Limb (tissue), 2 donors: Measurements from ENCODE around the gene BEGAIN.
A peak's percentile ranks its signal among the peaks of the same experiment; 100 is the strongest.

Experiments
- DNase-seq, 2 donors: peaks; one replicate each; pipeline ENCODE4 v3.0.0-alpha.2; 2016; ENCODE audit errors: extremely low spot score in 2 of 2

Gene BEGAIN

DNA sequence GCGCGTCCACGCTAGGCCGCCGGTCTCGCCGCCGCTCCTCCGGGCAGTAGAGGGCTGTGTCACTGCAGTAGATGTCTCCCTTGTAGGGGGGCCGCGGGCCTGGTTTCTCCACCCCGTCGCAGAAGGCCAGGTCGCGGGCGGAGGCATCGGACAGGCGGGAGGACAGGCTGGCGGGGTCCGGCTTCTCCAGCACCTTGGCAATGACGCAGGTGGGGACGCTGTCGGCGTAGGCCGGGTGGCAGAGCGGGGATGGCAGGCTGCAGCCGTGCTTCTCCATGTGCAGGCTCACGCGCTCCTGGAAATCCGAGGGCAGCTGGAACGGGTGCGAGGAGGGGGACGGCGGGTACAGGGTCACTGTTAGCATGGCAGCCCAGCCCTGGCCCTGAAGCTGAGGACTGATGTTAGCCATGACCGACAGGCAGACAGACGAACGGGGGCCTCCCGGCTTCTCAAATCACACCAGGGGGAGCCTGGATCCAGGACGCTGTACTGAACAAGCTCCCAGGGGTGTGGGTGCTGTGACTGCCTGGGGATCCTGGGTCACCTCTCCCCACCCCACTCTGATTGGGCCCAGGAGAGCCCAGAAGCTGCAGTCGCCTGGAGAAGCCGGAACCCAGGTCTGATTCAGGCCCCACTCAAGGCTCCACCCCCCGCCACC is 48.1 kb downstream of the BEGAIN start:
- DNase-seq, result peak in 1 of 2 donors; percentile 21

DNA sequence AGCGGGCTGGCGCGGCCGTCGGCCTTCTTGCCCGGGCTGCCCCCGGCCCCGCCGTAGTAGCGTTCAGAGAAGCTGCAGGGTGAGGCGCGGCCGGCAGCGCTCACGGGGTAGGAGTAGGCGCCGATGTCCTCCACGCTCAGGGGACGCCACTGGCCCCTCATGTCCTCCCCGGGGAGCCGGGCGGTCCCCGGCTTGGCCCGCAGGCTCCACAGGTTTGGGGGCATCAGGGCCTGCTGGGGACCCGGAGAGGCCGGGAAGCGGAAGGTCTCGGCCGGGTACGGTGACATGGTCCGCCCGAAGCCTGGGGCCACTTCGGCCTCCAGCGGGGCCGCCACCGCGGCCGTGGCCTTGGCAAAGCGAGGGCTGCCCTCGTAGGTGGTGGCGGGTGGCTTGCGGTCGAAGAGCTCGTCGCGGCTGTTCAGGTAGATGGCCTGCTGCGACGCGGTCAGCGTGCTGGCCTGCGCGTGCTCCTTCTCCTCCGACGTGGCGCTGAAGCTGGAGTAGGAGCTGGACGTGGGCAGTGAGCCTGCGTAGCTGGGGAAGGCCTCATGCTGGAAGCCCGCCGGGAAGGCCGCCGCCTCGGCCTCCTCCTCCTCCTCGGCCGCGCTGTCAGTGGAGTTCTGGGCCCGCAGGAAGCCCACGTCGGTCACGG is 48.7 kb downstream of the BEGAIN start:
- DNase-seq, result peak in 1 of 2 donors; percentile 27

DNA sequence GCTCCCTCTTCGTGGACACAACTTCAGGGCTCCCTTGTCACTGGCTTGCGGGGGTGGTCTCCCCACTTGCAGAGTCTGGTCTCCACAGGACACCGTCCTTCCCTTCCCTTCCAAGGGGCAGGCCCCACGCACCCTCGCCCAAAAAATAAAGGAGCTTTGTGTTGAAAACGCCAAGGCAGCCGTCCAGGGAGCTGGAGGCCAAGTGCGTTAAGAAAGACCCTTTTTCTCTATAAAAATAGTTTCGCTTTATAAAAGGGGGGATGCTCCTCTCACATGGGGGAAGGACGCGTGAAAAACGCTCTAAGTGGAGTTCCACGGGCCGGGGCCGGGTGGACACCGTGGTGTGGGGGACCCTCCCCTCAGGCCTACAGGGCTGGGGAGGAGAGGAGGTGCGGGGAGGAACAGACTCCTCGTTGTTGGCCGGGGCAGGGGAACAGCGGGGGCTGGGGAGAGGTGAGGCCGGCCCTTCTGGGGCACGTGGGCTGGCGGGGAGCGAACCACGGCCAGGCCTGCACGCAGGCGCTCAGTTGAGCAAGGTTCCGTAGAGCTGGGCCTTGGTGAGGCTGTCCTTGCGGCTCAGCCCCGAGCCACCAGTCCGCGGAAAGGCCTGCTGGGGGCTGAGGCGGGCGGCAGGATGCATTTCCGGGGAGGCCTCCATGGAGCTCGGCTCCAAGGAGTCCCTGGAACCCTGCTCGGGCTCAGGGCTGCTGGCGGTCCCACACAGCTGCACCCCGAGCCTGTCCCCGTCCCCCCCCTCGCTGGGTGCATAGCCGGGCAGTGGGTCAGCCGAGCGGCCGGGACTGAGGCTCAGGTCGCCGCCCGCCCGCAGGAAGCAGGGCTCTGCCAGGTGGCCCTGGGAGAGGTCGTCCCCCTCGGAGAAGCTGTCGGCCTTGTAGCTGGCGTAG is 49.5 kb downstream of the BEGAIN start:
- DNase-seq, result peak in 1 of 2 donors; percentile 58

DNA sequence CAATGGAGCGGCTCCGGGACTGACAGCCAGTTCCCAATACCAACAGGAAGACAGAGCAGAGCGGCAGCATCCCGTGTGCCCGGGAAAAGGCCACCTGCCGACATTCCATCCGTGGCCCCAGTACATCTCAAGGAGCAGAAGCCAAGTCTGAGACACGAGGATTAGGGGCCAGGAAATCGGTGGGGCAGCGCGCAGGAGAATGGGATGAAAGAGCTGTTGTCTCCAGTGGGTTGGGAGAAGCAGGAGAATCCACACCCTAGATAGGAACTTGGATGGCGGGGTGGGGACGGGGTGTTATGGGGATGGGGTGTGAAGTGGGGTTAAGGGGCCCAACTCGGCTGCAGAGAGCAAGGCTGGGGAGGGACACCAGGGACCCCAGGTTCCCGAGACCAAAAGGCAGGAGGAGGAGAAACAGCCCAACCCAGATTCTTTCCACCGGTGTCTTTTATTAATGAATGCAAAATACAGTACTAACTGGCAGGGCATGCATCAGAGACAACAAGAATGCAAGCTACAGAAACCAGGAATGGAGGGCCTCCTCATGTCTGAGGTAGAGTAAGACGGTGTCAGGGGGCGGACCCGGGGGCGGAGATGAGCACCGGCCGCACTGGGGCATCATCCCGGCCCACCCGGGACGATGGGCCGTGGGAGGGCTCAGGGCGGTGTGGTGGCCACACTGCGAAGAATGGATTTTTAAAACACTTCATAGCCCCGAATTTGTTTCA is 50.3 kb downstream of the BEGAIN start:
- DNase-seq, result peak in 1 of 2 donors; percentile 20

DNA sequence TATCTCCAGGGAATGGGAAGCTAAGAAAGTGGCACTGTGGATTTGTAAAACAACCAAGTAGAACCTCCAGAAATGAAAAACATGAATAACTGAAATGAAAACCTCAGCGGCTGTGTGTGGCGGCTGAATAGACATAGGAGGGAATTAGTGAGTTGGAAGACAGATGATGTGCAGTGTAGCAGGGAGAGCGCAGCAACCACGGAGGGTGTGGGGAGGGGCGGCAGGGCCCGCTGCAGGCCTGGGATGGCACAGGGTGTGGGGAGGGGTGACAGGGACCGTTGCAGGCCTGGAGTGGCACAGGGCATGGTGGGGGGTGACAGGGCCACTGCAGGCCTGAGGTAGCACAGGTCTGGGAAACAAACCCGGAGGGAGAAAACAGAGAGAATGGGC is 51.1 kb downstream of the BEGAIN start:
- peak in 1 of 2 donors; percentile 24 for DNase-seq

DNA sequence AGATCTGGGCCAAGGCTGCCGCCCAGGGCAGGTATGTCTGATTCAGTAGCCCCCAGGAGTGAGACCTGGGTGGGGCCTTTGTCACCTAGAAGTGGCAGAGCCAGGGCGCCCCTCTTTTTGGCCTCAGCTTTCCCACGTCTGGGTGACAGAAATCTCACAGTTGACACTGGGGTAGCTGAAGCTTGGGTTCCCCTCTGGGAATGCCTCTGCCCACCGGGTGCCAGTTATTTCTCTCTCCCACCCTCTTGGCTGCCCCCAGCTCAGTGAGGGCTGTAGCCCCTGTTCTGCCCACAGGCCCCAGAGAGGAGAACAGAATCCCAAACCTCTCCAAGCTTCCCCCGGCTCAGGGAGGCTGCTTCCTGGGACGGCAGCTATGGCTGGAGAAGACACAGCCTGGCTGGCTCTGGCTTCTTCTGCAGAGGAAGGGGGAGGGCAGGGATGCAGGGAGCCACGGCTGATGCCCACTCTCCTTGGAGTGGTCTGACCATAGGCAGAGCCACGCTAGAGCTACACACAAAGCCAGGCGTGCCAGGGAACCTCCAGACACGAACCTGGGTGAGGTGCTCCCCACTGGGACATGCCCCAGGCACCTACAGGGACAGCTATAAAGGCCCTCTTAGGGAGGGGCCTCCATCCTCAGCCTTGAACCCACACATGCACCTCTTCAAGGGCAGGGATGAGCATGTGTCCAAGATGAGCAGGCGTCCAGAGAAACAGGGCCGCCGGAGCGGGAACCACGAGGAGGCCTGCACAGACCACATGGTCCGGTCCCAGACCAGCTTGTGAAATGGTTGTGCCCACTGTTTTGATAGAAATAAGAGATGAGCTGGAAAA is 51.7 kb downstream of the BEGAIN start:
- peak in 1 of 2 donors; percentile 23 for DNase-seq

DNA sequence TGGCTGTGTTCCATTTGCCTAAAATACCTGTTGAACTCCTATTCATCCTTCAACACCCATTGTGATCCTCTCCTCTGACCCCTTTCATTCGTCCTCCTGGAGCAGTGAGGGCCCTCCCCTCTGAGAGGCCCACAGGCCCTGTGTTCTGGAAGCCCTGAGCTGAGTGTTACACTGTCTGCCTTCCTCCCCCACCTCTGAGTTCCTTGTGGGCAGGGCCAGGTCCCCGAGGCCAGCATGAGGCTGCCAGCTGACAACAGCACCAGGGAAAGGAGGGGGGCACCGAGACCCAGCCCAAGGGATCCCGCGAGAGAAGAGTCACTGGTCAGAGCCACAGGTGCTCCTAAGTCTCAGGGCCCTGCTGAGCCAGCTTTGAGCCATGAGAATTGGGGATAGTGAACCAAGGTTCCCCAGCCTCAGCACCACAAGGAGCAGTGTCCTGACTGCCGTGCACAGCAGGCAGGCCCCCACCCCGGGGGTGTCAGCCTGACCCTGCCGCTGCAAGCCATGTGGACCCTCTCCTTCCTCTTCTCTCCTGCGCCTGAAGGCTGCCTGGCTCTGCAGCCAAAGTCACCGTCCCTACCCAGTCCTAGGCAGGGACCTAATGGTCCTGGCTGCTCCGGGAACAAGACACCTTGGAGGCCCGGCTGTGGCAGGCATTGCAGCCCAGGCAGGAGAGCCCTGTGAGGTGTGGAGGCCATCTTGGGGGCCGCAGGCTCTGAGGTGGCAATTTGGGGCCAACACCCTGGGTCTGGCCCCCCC is 52.5 kb downstream of the BEGAIN start:
- peak in 1 of 2 donors; percentile 29 for DNase-seq

DNA sequence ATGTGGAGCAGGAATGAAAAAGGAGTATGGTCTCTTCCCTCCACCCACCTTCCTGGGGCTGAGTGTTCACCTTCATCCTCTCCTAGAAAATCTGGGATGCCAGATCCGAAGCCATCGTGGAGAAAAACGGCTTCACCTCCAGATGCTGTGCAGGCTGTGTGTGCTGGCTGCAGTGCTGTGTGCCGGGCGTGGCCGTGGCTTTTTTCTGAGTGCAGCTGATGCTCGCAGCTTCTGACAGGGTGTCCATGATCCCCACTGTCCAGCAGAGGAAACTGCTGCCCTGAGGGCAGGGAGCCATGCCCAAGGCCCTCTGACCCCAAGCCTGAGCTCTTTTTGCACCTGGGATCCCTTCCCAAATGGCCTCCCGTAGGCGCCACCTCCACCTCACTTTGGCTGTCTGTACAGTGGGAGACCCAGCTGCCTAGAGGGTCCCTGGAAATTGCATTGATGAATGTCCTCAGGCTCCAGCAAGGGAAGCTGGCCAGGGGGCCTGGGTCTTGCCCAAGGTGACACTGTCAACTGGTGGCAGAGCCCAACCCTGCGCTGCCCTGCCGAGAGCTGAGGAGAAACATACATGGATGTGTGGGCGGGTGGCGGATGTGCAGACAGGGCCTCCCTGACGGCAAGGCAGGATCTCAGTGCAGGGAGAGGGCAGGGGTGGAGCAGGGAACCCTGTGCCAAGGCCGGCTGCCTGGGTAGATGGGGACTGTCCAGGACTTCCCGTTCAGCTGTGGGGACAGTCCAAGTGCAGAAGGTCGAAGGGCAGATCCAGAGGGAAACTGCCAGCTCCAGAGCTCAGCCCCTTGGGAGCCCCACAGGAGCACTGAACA is 53.3 kb downstream of the BEGAIN start:
- DNase-seq, result peak in 1 of 2 donors; percentile 24

DNA sequence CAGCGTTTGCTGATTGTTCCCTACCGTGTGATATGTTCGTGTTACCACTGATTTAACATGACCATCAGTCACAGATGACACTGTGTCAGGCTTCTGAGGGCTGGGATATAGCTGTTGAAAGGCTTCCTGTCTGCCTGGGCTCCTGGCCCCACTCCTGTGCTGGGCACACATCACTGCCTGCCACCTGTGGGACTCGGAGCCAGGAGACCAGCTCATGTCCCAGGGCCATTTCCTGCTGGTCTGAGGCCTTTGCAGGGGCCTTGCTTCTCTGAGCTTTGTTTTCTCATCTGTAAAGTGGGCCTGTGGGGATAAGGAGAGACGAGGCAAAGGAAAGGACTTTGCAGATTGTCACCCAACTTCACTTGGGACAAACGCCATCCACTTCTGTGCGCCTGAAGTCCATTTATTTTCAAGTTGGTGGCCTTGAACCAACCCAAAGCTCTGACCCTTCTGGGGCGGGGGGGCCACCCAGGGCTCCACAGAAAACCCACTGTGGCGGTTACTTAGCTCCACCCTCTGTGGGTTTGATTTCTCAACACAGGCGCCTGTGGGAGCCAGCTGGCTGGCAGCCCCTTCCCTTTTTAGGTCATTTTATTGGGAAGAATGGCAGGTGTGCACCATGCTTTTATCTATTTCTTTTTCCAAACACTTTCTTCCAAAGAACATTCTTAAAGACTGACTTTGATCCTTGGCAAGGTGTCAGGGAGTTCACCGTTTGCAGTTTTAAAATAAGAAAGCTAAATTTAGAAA is 54.1 kb downstream of the BEGAIN start:
- peak; percentile 27 to 34 for DNase-seq

DNA sequence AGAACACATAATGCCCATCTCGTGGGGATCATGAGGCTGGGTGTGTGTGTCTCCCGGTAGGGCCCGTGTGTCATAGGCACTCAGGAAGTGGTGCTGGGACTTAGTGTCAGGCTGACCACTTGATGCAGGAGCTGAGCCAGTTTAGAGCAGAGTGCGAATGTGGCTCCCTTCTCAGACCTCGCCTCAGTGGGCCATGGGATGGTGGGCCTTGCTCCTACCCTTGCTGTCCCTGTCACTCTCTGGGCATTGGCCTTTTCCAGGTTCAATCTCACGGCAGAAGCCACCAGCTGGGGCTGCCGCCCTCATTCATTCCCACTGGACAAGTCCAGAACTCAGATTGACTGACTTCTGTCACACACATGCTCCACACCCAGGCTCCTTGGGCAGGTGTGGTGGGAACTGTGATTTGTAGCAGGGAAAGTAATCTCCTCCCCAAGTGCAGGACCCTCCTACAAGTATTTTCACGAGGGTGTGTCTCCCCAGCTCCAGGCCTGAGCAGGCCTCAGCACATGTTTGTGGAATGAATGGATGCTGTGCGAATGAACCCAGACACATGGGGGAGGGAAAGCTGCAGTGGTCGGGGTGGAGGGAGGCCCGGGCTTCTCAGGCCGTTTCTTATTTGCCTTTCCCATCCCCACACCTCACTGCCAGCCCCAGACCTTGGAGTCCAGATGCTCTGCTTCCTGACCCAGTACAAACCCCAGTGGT is 54.9 kb downstream of the BEGAIN start:
- DNase-seq, result peak in 1 of 2 donors; percentile 32

DNA sequence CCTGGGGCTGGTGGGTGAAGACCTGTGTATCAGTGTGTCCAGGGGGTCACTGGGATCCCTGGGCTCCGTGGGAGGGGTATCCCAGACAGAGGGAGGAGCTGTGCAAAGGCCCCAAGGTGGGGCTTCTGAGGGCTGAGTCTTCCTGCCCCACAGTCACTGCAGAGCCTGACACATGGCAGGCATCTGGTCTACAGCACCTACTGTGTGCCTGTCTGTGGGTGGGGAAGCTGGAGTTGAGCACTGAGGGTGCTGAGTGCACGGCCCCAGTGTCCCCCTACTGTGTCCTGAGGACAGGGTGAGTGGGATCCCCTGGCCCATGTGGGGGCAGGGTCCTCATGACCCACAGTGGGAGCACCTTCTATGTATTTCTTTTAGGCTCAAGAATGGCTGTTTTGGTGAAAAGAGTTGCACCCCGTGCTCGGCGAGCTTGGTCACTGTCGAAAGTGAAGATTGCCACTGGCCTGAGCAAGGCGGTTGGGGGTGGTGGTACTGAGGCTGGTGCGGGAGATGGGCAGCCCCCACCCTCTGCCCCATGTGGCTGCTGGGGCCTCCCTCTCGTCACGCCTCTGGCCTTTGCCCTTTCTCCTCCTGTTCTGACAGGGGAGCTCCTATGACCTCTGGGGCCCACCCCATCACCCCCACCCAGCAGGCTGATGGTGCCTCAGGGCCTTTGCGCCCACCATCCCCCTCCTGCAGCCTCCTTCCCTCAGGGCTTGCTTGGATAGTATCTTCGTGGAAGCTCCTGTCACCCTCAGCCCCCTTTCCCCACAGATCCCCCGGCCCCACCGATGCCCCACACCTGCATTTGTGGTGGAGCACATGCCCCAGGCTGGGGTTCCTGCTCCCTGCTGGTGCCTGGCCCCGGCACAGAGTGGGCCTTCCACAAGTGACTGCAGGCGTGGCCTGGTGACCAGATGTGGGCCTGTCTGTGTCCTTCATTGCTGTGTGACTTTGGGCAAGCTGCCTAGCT is 55.8 kb downstream of the BEGAIN start:
- peak in 1 of 2 donors; percentile 23 for DNase-seq

DNA sequence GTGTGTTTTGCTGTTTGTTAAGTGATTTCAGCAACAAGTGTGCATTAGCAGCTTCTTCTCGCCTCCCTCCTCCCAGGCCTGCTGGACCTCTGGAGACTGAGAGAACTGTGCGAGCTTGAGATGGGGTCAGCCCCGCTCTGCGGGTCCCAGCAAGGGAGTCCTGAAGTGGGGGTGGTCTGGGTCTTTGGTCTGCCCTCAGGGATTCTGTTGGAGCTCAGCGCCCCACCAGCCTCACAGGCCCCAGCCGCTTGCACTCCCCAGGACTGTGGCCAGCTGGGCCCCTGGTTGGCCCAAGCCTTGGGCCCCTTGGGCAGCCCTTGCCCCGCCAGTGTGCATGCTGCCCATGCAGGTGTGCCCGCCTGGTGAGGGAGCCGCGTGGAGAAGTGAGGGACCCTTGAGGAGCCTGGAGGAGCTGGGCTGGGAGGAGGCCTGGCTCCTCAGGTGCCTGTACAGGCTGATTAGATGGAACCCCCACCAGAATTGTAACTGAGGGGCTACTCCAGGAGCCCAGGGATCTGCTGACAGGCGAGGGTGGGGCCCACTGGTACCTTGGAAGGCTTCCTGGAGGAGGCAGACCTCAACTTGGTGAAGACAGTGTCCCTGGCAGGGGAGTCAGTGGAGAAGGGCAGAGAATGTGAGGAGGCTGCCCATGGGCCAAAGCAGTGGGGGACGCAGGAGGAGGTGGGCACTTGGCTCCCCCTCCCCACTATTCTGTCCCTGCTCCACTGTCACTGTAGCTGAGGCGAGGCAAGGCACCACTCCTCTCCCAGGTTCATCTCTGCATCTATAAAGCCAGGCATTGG is 56.7 kb downstream of the BEGAIN start:
- peak in 1 of 2 donors; percentile 27 for DNase-seq

DNA sequence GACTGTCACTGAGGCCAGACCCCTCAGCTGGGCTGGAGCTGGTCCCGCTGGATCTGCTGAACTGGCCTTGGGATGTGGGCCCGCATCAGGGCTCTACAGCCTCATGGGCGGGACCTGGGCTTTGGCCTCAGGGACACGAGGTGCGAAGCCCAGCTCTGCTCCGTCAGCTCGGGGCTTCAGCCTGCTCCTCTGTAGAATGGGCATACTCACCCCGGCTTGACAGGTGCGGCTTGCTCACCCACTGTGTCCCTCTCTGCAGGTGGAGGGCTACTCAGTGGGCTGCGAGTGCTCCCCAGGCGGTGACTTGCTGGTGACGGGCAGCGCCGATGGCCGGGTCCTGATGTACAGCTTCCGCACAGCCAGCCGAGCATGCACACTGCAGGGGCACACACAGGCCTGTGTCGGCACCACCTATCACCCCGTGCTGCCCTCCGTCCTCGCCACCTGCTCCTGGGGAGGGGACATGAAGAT is 57.6 kb downstream of the BEGAIN start:
- DNase-seq, result peak in 1 of 2 donors; percentile 20

DNA sequence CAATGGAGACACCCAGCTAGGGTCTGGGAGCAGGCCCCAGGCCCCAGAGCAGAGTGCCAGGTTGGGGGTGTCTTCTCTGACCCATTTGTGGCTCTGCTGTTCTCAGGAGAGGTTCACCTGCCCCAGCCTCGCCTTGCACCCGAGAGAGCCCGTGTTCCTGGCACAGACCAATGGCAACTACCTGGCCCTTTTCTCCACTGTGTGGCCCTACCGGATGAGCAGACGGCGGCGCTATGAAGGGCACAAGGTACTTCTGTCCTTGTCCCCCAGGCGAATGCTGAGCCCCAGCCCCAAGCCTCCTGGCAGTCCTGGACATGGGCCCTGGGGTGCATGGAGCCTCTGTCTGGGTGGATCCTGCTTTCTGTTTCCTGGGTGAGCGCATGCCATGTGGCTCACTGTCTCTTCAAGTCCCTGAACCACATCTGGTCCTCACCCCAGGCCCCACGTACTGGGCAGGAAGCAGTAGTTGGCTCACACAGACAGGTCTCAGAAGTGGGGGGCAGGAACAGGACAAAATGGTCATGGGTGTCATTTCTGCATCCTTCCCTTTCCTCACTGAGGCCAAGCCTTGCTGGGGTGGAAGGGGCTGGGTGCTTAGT is 58.2 kb downstream of the BEGAIN start:
- no peak for DNase-seq

DNA sequence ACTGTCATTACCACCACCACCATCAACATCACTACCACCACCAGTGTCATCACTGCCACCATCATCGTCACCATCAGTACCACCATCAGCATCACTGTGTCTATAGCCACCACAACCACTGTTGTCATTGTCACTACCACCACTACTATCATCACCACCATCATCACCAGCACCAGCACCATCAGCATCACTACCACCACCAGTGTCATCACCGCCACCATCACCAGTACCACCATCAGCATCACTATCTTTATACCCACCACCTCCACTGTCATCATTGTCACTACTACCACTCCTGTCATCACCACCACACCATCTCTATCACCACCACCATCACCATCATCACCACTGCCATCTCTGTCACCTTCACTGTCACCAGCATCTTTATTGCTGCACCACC is 60.6 kb downstream of the BEGAIN start:
- DNase-seq, result peak in 1 of 2 donors; percentile 24
